Ishikawa (cell line): ENCODE data around the gene ZNF552.

Experiments
- CEBPB ChIP-seq: IDR thresholded peaks from 2 replicates; pipeline ENCODE4 v1.6.1; 2012
- CREB1 ChIP-seq: IDR thresholded peaks from 2 replicates; pipeline ENCODE4 v1.6.1; 2012; ENCODE audit warnings: low read depth
- EGR1 ChIP-seq: IDR thresholded peaks from 2 replicates; pipeline ENCODE4 v1.6.1; 2012
- EP300 ChIP-seq: IDR thresholded peaks from 2 replicates; pipeline ENCODE4 v1.6.1; 2012; ENCODE audit warnings: borderline replicate concordance
- FOXM1 ChIP-seq: IDR thresholded peaks from 2 replicates; pipeline ENCODE4 v1.6.1; 2012; ENCODE audit warnings: low read depth, borderline replicate concordance
- MAX ChIP-seq: IDR thresholded peaks from 2 replicates; pipeline ENCODE4 v1.6.1; 2012
- NFIC ChIP-seq: IDR thresholded peaks from 2 replicates; pipeline ENCODE4 v1.6.1; 2012
- RAD21 ChIP-seq: IDR thresholded peaks from 2 replicates; pipeline ENCODE4 v1.6.1; 2012; ENCODE audit warnings: low read depth
- REST ChIP-seq: IDR thresholded peaks from 2 replicates; pipeline ENCODE4 v1.6.1; 2012; ENCODE audit warnings: low read depth, mild to moderate bottlenecking
- TAF1 ChIP-seq: IDR thresholded peaks from 2 replicates; pipeline ENCODE4 v1.6.1; 2012; ENCODE audit warnings: low read depth, mild to moderate bottlenecking
- TCF12 ChIP-seq: IDR thresholded peaks from 2 replicates; pipeline ENCODE4 v1.6.1; 2012; ENCODE audit warnings: low read depth
- TEAD4 ChIP-seq: IDR thresholded peaks from 2 replicates; pipeline ENCODE4 v1.6.1; 2012
- YY1 ChIP-seq: IDR thresholded peaks from 2 replicates; pipeline ENCODE4 v1.6.1; 2012; ENCODE audit warnings: low read depth
- ZBTB7A ChIP-seq: IDR thresholded peaks from 2 replicates; pipeline ENCODE4 v1.6.1; 2012; ENCODE audit warnings: low read depth
- TF ChIP-seq, protein P1 (sequence below): IDR thresholded peaks from 2 replicates; pipeline ENCODE4 v1.6.1; 2012

The ZNF552 gene

GRCh38 chr19:57814505-57815246 lies at the start of gene ZNF552:
TSS of gene ZNF552 (minus strand) at chr19:57814913. CDS start at chr19:57814743, 170 bp downstream.
- no peak for TF ChIP-seq TEAD4
- no peak for TF ChIP-seq REST
- TF ChIP-seq, protein P1, sequence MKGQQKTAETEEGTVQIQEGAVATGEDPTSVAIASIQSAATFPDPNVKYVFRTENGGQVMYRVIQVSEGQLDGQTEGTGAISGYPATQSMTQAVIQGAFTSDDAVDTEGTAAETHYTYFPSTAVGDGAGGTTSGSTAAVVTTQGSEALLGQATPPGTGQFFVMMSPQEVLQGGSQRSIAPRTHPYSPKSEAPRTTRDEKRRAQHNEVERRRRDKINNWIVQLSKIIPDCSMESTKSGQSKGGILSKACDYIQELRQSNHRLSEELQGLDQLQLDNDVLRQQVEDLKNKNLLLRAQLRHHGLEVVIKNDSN: peak; percentile 20; the same call in 1 of the 2 replicates
- no peak for TF ChIP-seq ZBTB7A
- TF ChIP-seq CREB1: peak; percentile 67
- peak; percentile 50; the same call in 1 of the 2 replicates for TF ChIP-seq YY1
- no peak for TF ChIP-seq FOXM1
- no peak for TF ChIP-seq NFIC
- TF ChIP-seq TCF12: no peak
- no peak for TF ChIP-seq CEBPB
- TF ChIP-seq RAD21: no peak
- TF ChIP-seq EGR1: no peak
- 0 out of 2 replicates have a peak, but pooled peaks have one; percentile 68 for TF ChIP-seq MAX
- peak; percentile 69 for TF ChIP-seq TAF1
- TF ChIP-seq EP300: no peak

DNA sequence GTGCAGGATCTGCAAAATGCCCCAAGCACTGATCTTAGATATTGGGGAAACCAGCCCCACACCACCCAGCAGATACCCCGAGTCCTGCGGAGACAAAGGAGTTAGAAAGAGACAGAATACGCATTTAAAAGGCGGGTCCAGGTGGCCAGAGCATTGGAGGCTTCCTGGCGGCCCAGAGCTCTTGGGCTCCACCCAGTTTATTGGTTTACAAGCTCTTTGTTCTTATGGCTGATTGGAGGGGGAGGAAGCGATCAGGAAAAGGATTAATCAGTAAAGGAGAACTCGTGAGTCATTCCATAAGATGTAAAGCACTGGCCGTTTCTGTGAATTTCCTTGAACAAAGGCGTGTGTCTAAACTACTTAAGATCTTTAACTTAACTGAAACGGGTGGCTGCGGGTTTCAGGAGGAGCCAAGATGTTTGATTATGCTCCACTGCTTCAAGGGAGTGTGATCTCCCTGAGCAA lies 35.9 kb upstream of the ZNF552 start:
- no peak for TF ChIP-seq CREB1
- TF ChIP-seq RAD21: no peak

GRCh38 chr19:57849666-57850473 lies 35.2 kb upstream of the ZNF552 start, which contains the start of gene ZNF587:
TSS of gene ZNF587 (plus strand) at chr19:57849859. CDS start at chr19:57850039, 180 bp downstream.
- TF ChIP-seq, protein P1: peak; percentile 73
- peak; percentile 54 for TF ChIP-seq CREB1
- peak; percentile 79 for TF ChIP-seq YY1
- TF ChIP-seq TAF1: peak; percentile 47; the same call in 1 of the 2 replicates
- peak; percentile 53 for TF ChIP-seq MAX

GRCh38 chr19:57841122-57841763 lies 26.5 kb upstream of the ZNF552 start:
- no peak for TF ChIP-seq CEBPB
- TF ChIP-seq, protein P1: no peak
- no peak for TF ChIP-seq EP300
- TF ChIP-seq RAD21: no peak
- no peak for TF ChIP-seq NFIC
- no peak for TF ChIP-seq TEAD4
- TF ChIP-seq REST: no peak

GRCh38 chr19:57830071-57830602 lies 15.4 kb upstream of the ZNF552 start, which contains the start of gene ZNF587B:
TSS of gene ZNF587B (plus strand) at chr19:57830299. CDS start at chr19:57830529, 230 bp downstream.
- TF ChIP-seq, protein P1: peak; percentile 68
- TF ChIP-seq RAD21 (peak; percentile 33; the same call in 1 of the 2 replicates), TAF1 (no peak), EGR1 (no peak), EP300 (no peak), FOXM1 (no peak), CREB1 (no peak), TCF12 (no peak), REST (no peak)
